HUES6 (cell line): Measurements from ENCODE around the gene ADPRM.
"Not testable (repeated sequence)": the region's sequence is repeated elsewhere in the genome, so short reads cannot be mapped to it uniquely, and the experiment has no call there.

Experiments
- H3K27ac ChIP-seq: 2 replicates; pipeline ENCODE4 v1.7.0; 2013; ENCODE audit warnings: low read depth, mild to moderate bottlenecking, low read length, inconsistent platforms
- H3K27me3 ChIP-seq: 2 replicates; pipeline ENCODE4 v1.6.1; 2013; ENCODE audit warnings: low read length; ENCODE audit not compliant: control insufficient read depth, insufficient read depth
- H3K36me3 ChIP-seq: 2 replicates; pipeline ENCODE4 v1.6.1; 2013; ENCODE audit warnings: low read length; ENCODE audit not compliant: control insufficient read depth, insufficient read depth
- H3K4me1 ChIP-seq: 2 replicates; pipeline ENCODE4 v1.6.1; 2013; ENCODE audit warnings: low read length; ENCODE audit not compliant: control insufficient read depth, insufficient read depth
- H3K4me3 ChIP-seq: 2 replicates; pipeline ENCODE4 v1.5.1; 2013; ENCODE audit warnings: low read depth, low read length
- H3K9ac ChIP-seq: one replicate; pipeline ENCODE4 v1.6.1; 2013; ENCODE audit warnings: mild to moderate bottlenecking, low read length
- H3K9me3 ChIP-seq: 2 replicates; pipeline ENCODE4 v1.6.1; 2013; ENCODE audit warnings: low read depth, low read length; ENCODE audit not compliant: control insufficient read depth, insufficient read depth

Gene ADPRM

DNA sequence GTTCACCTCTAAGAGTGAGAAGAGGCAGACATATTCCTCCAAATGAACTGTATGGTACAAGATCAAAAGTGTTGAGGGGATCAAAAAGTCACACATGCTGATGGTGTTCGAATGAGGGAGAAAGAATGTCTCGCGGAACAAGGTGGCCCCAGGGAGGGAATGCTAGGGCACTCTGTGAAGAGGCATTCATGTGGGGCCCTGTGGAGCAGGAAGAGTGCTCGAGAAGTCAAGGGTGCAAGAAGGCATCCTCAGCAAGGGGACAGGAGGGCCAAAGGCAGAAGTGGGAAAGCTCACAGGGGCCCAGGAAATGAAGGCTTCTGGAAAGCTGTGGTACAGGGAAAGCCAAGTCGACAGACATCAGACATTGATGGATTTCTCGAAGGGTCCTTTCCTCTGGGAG, 34.2 kb upstream of the ADPRM start:
- H3K9ac ChIP-seq = no peak overlapping the region
- no peaks in the 10 kb centered on the region for H3K9me3 ChIP-seq
- no peaks in the 10 kb centered on the region for H3K4me1 ChIP-seq
- H3K27me3 ChIP-seq = no peaks in the 10 kb centered on the region
- no peaks in the 10 kb centered on the region for H3K36me3 ChIP-seq
- no peak overlapping the region for H3K4me3 ChIP-seq
- no peak overlapping the region for H3K27ac ChIP-seq

DNA sequence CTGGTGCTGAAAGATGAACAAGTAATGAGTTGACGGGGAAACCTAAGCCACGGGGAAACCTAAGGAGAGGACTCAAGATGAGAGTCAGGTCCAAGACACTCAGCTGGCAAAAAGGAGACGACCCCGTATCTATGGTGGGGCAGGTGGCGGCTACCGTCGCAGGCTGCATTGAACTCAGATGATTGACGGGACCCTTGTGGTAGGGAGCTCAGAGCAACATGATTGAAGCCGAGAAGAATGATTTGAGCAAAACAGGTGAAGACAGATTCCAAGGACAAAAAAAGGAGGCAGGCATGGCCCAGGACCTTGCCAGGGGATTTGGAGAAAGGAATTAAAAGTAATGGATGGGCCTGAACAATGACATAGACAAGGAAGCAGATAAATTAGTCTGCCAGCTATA, 32.8 kb upstream of the ADPRM start:
- Histone ChIP-seq H3K4me1 (no peaks in the 10 kb centered on the region), H3K27me3 (no peaks in the 10 kb centered on the region)

DNA sequence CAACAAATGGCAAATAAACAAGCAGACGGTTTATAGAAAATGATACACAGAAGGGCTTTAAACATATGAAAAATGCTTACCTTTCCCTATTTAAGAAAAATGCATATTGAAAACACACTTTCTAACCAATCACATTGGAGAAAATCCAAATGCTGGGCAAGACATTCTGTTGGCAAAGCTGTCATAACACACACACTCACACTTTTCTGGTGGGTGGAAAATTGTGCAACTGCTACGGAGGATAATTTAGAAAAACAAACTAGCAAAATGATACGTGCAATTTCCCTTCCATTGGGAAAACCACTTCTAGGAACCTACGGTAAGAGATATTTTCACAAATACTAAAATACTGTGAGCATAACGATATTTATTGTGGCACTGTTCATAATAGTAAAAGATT, 30.5 kb upstream of the ADPRM start:
- Histone ChIP-seq H3K4me3 (no peak overlapping the region), H3K36me3 (no peaks in the 10 kb centered on the region)

More for the DNA sequence above, 32.8 kb upstream of the ADPRM start:
- Histone ChIP-seq H3K4me3 (no peak overlapping the region), H3K27ac (no peak overlapping the region), H3K36me3 (no peaks in the 10 kb centered on the region), H3K9me3 (no peaks in the 10 kb centered on the region), H3K9ac (no peak overlapping the region)

DNA sequence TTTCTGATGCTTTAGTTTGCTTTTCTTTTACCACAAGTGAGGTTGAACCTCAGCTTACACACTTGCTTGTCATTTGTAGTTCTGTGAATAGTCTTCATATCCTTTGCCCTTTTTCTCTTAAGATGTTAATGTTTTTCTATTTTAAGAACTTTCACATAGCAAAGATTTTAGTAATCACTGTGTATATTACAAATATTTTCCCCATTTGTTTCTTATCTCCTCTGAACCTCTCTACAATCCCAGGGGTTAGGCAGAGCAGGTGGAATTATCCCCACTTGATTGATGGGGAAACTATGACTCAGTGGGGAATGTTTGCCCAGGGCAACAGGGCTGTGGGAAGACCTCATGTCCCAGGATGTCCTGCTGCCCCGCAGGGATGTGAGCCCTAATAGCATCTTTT, 28.6 kb upstream of the ADPRM start:
- Histone ChIP-seq H3K4me1 (no peaks in the 10 kb centered on the region), H3K36me3 (peaks cover 3% of the 10 kb centered on the region; the same call in 1 of the 2 replicates), H3K9me3 (no peaks in the 10 kb centered on the region), H3K9ac (no peak overlapping the region), H3K27me3 (no peaks in the 10 kb centered on the region), H3K27ac (no peak overlapping the region), H3K4me3 (no peak overlapping the region)

More for the DNA sequence above, 30.5 kb upstream of the ADPRM start:
- no peaks in the 10 kb centered on the region for H3K9me3 ChIP-seq
- H3K27me3 ChIP-seq = no peaks in the 10 kb centered on the region
- H3K4me1 ChIP-seq = no peaks in the 10 kb centered on the region
- no peak overlapping the region for H3K9ac ChIP-seq
- H3K27ac ChIP-seq = no peak overlapping the region

DNA sequence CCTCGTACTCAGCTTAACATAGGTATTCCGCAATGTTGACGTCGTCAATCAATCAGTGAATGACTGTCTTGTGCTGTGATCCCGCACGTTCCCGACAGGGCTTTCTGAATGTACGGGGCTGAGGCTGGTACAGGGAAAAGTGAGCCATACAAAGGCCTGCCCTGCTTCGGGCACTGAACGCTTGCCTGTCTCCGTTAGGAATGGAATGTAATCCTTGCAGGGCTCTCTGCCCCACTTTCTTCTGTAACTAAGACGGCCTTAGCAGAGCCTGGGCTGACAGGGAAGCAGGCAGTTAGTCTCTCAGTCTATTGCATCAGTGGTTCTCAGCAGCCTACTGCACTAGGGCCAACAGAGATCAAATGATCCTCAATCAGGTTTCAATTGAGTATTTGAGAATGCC, 24.1 kb upstream of the ADPRM start:
- H3K4me1 ChIP-seq = no peaks in the 10 kb centered on the region
- no peak overlapping the region for H3K27ac ChIP-seq
- H3K9ac ChIP-seq = no peak overlapping the region
- no peak overlapping the region for H3K4me3 ChIP-seq
- no peaks in the 10 kb centered on the region for H3K27me3 ChIP-seq
- peaks cover 34% of the 10 kb centered on the region for H3K36me3 ChIP-seq
- no peaks in the 10 kb centered on the region for H3K9me3 ChIP-seq

DNA sequence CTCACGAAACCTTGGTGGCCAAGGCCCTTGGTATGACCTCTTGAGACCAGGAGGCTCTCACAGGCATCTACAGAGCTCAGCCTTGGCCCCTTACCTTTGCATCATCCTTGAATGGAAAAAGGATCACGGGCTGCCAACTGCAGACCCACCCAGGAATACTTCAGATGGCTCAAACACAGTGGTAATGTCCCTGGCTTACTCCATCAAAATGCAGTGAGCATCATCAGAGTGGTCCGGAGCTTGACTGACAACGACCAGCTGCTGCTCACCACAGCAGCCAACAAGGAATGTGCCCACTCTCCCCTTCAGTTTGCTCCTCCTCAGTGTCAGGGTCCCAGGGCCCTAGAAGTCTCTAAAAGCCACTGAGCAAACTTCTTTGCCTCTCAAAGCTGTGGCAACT, 22.7 kb upstream of the ADPRM start:
- Histone ChIP-seq H3K27ac (no peak overlapping the region), H3K27me3 (no peaks in the 10 kb centered on the region), H3K9ac (no peak overlapping the region), H3K4me3 (no peak overlapping the region), H3K4me1 (no peaks in the 10 kb centered on the region), H3K36me3 (peaks cover 46% of the 10 kb centered on the region), H3K9me3 (no peaks in the 10 kb centered on the region)

DNA sequence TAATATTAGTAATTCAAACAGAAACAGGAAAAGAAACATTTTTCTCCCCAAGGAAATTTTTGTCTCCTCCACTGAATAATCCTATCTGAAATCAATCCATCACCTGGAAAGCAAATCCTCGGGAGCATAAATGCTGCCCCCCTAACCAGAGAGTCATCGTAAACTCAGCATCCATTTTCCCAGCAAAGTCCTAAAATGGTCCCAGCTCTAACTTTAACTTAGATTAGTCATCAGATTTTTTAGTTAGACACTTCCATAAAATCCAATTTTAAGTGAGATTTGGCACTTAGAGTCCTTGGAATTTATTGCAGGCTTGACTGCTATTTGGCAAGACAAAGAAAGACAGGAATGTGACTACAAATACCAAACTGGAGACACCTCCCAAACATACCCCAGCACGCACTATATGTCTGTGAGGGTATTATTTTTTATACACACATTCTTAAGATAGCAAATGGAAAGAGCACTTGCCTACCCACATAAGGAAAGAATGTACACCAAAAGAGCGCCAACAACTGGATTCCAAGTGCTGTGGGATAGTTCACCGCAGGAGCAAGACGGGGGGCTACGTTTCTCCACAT, 15.4 kb upstream of the ADPRM start:
- no peak overlapping the region for H3K4me3 ChIP-seq
- no peaks in the 10 kb centered on the region for H3K27me3 ChIP-seq
- H3K36me3 ChIP-seq = peaks cover 92% of the 10 kb centered on the region
- H3K4me1 ChIP-seq = no peaks in the 10 kb centered on the region
- H3K9me3 ChIP-seq = no peaks in the 10 kb centered on the region
- H3K27ac ChIP-seq = no peak overlapping the region
- H3K9ac ChIP-seq = no peak overlapping the region

DNA sequence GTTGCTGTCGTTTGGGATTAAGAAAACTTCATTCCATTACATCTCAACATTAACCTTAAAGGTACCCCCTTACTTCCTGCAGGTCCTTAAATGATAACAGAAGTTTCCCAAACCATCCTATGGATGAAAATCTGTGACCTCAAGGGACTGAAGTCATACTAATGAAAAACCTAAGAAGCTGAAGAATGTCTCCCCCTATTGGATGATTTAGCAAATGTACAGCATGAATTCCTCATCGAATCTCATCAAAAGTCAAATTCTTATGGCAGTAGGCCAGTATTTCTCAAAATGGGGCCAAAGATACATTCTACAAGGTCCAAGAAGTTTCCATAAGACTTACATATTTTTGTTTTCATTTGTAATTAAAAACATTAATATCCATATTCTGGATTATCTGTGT, 13.5 kb upstream of the ADPRM start:
- H3K4me1 ChIP-seq = no peaks in the 10 kb centered on the region
- no peak overlapping the region for H3K9ac ChIP-seq
- no peaks in the 10 kb centered on the region for H3K9me3 ChIP-seq
- no peak overlapping the region for H3K4me3 ChIP-seq
- no peaks in the 10 kb centered on the region for H3K27me3 ChIP-seq
- no peak overlapping the region for H3K27ac ChIP-seq
- peaks cover 93% of the 10 kb centered on the region for H3K36me3 ChIP-seq

DNA sequence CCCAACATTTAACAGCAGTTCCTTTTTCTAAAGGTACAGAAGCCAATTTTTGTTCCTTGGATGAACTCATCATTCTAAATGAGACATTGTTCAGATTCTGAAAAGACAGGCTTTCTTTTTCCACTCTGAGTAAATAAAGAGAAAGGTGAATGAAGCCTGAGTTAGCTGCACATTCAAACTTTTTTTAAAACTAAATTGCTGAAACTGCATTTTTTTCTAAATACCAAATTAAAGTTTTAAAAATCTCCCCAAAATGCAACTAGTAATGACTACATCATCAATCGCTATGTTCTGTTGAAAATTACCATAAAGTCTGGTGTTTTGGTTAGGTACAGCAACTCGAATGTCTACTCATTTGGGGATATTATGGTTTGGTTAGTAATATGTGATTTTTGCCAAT, 9.9 kb upstream of the ADPRM start:
- Histone ChIP-seq H3K27ac (no peak overlapping the region), H3K36me3 (peaks cover 94% of the 10 kb centered on the region), H3K4me3 (no peak overlapping the region), H3K9ac (no peak overlapping the region), H3K9me3 (no peaks in the 10 kb centered on the region), H3K4me1 (no peaks in the 10 kb centered on the region), H3K27me3 (no peaks in the 10 kb centered on the region)

DNA sequence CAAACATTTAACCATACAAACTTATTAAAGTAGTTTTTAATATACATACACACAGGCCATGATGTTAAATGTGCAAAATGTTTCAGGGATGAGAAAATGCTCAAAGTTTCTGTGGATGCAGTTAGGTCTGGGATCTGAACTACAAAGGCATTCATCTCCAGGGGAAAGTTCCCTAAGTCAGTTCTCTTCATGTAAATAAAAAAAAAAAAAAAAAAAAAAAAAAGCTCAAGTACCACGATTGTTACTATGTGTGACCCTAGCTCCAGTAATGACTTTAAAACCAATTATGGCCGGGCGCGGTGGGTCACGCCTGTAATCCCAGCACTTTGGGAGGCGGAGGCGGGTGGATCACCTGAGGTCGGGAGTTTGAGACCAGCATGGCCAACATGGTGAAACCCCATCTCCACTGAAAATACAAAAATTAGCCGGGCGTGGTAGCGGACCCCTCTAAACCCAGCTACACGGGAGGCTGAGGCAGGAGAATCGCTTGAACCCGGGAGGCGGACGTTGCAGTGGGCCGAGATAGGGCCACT, 1.5 kb upstream of the ADPRM start:
- H3K27me3 ChIP-seq, H3K9me3 ChIP-seq, H3K4me1 ChIP-seq, H3K9ac ChIP-seq: not testable (repeated sequence)
- H3K36me3 ChIP-seq = peaks cover 46% of the 10 kb centered on the region
- H3K27ac ChIP-seq = peak overlapping the region; percentile 85; the same call in 1 of the 2 replicates
- peak overlapping the region; percentile 99 for H3K4me3 ChIP-seq

DNA sequence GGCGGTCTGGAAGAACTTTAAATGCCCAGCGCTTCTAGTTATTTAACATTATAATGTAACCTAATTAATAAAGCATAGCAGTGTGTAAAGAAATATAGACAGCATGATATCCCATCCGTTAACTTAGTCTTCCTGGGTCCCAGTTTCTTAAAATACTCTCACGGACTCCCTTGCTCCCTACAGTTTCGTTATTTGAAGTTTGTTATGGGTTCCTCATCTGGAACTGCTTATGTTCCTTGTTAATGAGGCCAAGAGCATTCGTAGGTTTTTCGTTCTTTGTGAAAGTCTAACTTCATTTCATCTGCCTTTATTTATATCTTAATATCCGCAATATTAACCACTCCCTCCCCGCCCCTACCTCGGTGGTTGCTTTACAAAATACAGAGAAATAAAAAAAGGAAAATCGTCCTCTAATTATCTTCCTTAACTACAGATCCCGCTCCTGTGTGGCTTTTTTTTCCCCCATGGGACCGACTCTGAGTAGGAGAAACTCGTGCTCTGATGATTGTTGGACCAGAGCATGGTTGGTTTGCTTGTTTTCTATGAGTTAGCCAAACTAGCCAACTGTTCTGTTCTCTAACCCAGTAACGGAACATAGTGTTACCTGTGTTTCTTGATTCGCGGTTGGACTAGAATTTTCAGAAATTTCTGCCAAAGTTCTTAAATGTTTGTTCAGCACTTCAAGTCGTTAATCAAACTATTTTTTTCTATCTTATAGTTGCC, 863 bp downstream of the ADPRM start:
- H3K4me3 ChIP-seq = peak overlapping the region; percentile 99
- peak overlapping the region; percentile 88 for H3K27ac ChIP-seq
- no peaks in the 10 kb centered on the region for H3K9me3 ChIP-seq
- no peaks in the 10 kb centered on the region for H3K27me3 ChIP-seq
- H3K36me3 ChIP-seq = peaks cover 23% of the 10 kb centered on the region
- H3K9ac ChIP-seq = peak overlapping the region; percentile 87
- no peaks in the 10 kb centered on the region for H3K4me1 ChIP-seq
